ENCODE data around the gene FOXG1.
A peak's percentile ranks its signal among the peaks of the same experiment; 100 is the strongest.

FOXG1 gene

GRCh38 chr14:28766469-28766955 is at the start of gene FOXG1:
Gene FOXG1 (plus strand): TSS chr14:28766787. CDS start chr14:28767280, 493 bp downstream.
- Histone ChIP-seq H3K9ac (ENCODE audit: insufficient read length) (peak within 1 kb of the TSS; percentile 63), H3K27ac (no peak within 1 kb of the TSS), H3K9me3 (ENCODE audit: low read depth, low read length) (no peaks in the 10 kb centered on the region), H3K36me3 (ENCODE audit: insufficient read depth, low read length) (no peaks in the 10 kb centered on the region), H3K4me3 (peak within 1 kb of the TSS; percentile 73)
- no peak for TF ChIP-seq FOXP2 (optimal IDR thresholded peaks at IDR 0.05; ENCODE audit: control extremely low read depth, extremely low read length, insufficient read depth)
- TF ChIP-seq EZH2 (IDR thresholded peaks at IDR 0.05) = no peak
- DNase-seq (ENCODE audit: low read depth, low spot score) = no peak

DNA sequence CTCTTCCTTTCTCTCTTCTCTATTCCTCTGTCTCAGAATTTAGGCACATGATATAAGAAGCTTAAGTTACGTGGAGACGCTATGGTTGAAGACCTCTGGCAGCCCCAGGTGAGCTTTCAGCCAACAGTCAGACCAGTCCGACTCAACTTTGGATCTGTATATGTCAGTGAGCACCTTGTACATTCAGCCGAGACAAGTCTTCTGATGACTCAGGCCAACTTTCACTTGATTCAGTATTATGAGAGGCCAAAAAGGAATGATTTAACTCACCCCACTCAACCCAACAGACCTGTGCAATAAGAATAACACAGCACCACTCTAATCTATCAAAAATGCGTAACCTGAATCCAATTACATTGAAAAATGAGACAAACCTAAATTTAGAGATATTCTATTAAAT is 47.5 kb upstream of the FOXG1 start:
- no peaks in the 10 kb centered on the region for H3K9me3 ChIP-seq (ENCODE audit: low read depth, low read length)
- no peak overlapping the region for H3K27ac ChIP-seq
- H3K4me3 ChIP-seq = no peak overlapping the region
- no peak overlapping the region for H3K9ac ChIP-seq (ENCODE audit: insufficient read length)
- DNase-seq (ENCODE audit: low read depth, low spot score) = no peak
- TF ChIP-seq POLR2AphosphoS5 (IDR thresholded peaks at IDR 0.05; ENCODE audit: borderline replicate concordance, low read depth, low read length) (no peak), FOXP2 (optimal IDR thresholded peaks at IDR 0.05; ENCODE audit: control extremely low read depth, extremely low read length, insufficient read depth) (no peak), EZH2 (IDR thresholded peaks at IDR 0.05) (no peak)
- no peaks in the 10 kb centered on the region for H3K36me3 ChIP-seq (ENCODE audit: insufficient read depth, low read length)

DNA sequence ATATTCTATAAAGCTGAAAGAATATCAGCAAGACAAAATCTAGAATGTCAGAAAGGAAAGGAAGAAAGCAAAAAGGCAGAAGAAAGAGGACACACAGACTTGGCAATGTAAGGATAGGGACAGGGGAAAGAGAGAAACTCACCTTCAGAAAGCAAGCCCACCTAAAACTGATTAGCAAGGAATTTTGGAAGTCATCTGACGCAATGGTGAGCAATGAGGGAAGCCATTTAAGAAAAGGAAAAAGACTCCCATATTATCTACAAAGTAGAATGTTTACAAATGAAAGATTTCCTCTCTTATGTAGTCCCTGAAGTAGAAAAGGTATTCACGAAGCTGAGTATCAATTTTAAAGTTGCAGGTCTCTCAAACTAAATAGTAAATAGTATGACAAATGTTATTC is 35.2 kb upstream of the FOXG1 start:
- no peak overlapping the region for H3K27ac ChIP-seq
- no peak overlapping the region for H3K4me3 ChIP-seq
- no peak overlapping the region for H3K9ac ChIP-seq (ENCODE audit: insufficient read length)
- no peaks in the 10 kb centered on the region for H3K9me3 ChIP-seq (ENCODE audit: low read depth, low read length)
- no peaks in the 10 kb centered on the region for H3K36me3 ChIP-seq (ENCODE audit: insufficient read depth, low read length)
- no peak for DNase-seq (ENCODE audit: low read depth, low spot score)
- TF ChIP-seq FOXP2 (optimal IDR thresholded peaks at IDR 0.05; ENCODE audit: control extremely low read depth, extremely low read length, insufficient read depth) = no peak
- no peak for TF ChIP-seq POLR2AphosphoS5 (IDR thresholded peaks at IDR 0.05; ENCODE audit: borderline replicate concordance, low read depth, low read length)
- TF ChIP-seq EZH2 (IDR thresholded peaks at IDR 0.05) = no peak

- H3K27ac ChIP-seq = no peak overlapping the region
- DNase-seq (ENCODE audit: low read depth, low spot score) = no peak
- no peaks in the 10 kb centered on the region for H3K9me3 ChIP-seq (ENCODE audit: low read depth, low read length)
- no peaks in the 10 kb centered on the region for H3K36me3 ChIP-seq (ENCODE audit: insufficient read depth, low read length)
- no peak overlapping the region for H3K9ac ChIP-seq (ENCODE audit: insufficient read length)
- TF ChIP-seq EZH2 (IDR thresholded peaks at IDR 0.05) = no peak
- no peak for TF ChIP-seq POLR2AphosphoS5 (IDR thresholded peaks at IDR 0.05; ENCODE audit: borderline replicate concordance, low read depth, low read length)
- TF ChIP-seq FOXP2 (optimal IDR thresholded peaks at IDR 0.05; ENCODE audit: control extremely low read depth, extremely low read length, insufficient read depth) = no peak
- no peak overlapping the region for H3K4me3 ChIP-seq
Observed at GRCh38 chr14:28742171-28742846, 24.3 kb upstream of the FOXG1 start.

- Histone ChIP-seq H3K36me3 (ENCODE audit: insufficient read depth, low read length) (no peaks in the 10 kb centered on the region), H3K9ac (ENCODE audit: insufficient read length) (no peak overlapping the region), H3K27ac (no peak overlapping the region), H3K9me3 (ENCODE audit: low read depth, low read length) (no peaks in the 10 kb centered on the region), H3K4me3 (no peak overlapping the region)
- DNase-seq (ENCODE audit: low read depth, low spot score) = no peak
- TF ChIP-seq FOXP2 (optimal IDR thresholded peaks at IDR 0.05; ENCODE audit: control extremely low read depth, extremely low read length, insufficient read depth) = no peak
- no peak for TF ChIP-seq POLR2AphosphoS5 (IDR thresholded peaks at IDR 0.05; ENCODE audit: borderline replicate concordance, low read depth, low read length)
- no peak for TF ChIP-seq EZH2 (IDR thresholded peaks at IDR 0.05)
Observed at GRCh38 chr14:28744126-28744525, 22.5 kb upstream of the FOXG1 start.

GRCh38 chr14:28745176-28745575 is 21.4 kb upstream of the FOXG1 start:
- no peak for TF ChIP-seq FOXP2 (optimal IDR thresholded peaks at IDR 0.05; ENCODE audit: control extremely low read depth, extremely low read length, insufficient read depth)
- TF ChIP-seq POLR2AphosphoS5 (IDR thresholded peaks at IDR 0.05; ENCODE audit: borderline replicate concordance, low read depth, low read length) = no peak
- TF ChIP-seq EZH2 (IDR thresholded peaks at IDR 0.05) = no peak
- Histone ChIP-seq H3K27ac (no peak overlapping the region), H3K9me3 (ENCODE audit: low read depth, low read length) (no peaks in the 10 kb centered on the region), H3K36me3 (ENCODE audit: insufficient read depth, low read length) (no peaks in the 10 kb centered on the region), H3K4me3 (no peak overlapping the region), H3K9ac (ENCODE audit: insufficient read length) (no peak overlapping the region)
- no peak for DNase-seq (ENCODE audit: low read depth, low spot score)

GRCh38 chr14:28746247-28746646 is 20.3 kb upstream of the FOXG1 start:
- no peak for DNase-seq (ENCODE audit: low read depth, low spot score)
- Histone ChIP-seq H3K9ac (ENCODE audit: insufficient read length) (no peak overlapping the region), H3K4me3 (no peak overlapping the region), H3K9me3 (ENCODE audit: low read depth, low read length) (no peaks in the 10 kb centered on the region), H3K27ac (no peak overlapping the region), H3K36me3 (ENCODE audit: insufficient read depth, low read length) (no peaks in the 10 kb centered on the region)
- TF ChIP-seq EZH2 (IDR thresholded peaks at IDR 0.05) (no peak), POLR2AphosphoS5 (IDR thresholded peaks at IDR 0.05; ENCODE audit: borderline replicate concordance, low read depth, low read length) (no peak), FOXP2 (optimal IDR thresholded peaks at IDR 0.05; ENCODE audit: control extremely low read depth, extremely low read length, insufficient read depth) (no peak)

DNA sequence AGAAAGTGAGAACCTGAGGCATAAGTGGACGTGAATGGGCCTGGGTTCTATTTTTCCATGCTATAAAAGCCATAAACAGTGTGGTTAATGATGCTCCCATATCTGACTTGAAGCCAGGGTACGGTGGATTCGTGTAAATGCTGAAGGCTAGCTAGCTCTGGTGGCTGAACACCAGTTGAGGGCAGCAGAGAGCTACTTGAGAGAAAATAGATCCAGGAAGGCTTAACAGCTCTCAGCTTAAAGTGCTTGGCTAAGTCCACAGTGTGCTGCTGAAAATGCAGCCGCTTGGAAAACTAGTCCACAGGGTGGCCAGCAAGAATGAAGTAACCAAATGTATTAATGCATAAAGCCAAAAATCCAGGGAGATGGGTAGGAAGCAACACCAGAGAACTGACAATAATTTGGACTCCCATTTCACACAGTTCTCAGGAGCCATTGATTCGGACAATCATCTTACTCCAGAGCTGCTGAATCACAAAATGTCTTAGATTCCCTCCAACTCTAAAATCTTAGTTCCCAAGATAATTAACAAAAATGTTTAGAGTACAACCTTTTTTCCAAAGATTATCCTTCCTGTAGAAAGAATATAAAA is 15.0 kb upstream of the FOXG1 start:
- Histone ChIP-seq H3K9ac (ENCODE audit: insufficient read length) (no peak overlapping the region), H3K36me3 (ENCODE audit: insufficient read depth, low read length) (no peaks in the 10 kb centered on the region), H3K4me3 (no peak overlapping the region), H3K27ac (no peak overlapping the region), H3K9me3 (ENCODE audit: low read depth, low read length) (no peaks in the 10 kb centered on the region)
- TF ChIP-seq POLR2AphosphoS5 (IDR thresholded peaks at IDR 0.05; ENCODE audit: borderline replicate concordance, low read depth, low read length) (no peak), EZH2 (IDR thresholded peaks at IDR 0.05) (no peak), FOXP2 (optimal IDR thresholded peaks at IDR 0.05; ENCODE audit: control extremely low read depth, extremely low read length, insufficient read depth) (no peak)
- DNase-seq (ENCODE audit: low read depth, low spot score) = no peak
